GM12864 (cell line): ENCODE data around the gene CCM2.

Source experiments
- DNase-seq: peaks from one replicate; pipeline ENCODE4 v3.0.0-alpha.2; 2011; ENCODE audit warnings: low read depth
- H3K4me3 ChIP-seq: 2 replicates; pipeline ENCODE4 v1.5.1; 2011; ENCODE audit warnings: mild to moderate bottlenecking, low read depth, low read length, control low read depth
- TF ChIP-seq, protein P1 (sequence below): IDR thresholded peaks from 2 replicates; pipeline ENCODE4 v1.5.1; 2011; ENCODE audit warnings: low read depth, mild to moderate bottlenecking, moderate library complexity, low read length, control low read depth, inconsistent platforms; ENCODE audit errors: missing control alignments

The CCM2 gene

DNA sequence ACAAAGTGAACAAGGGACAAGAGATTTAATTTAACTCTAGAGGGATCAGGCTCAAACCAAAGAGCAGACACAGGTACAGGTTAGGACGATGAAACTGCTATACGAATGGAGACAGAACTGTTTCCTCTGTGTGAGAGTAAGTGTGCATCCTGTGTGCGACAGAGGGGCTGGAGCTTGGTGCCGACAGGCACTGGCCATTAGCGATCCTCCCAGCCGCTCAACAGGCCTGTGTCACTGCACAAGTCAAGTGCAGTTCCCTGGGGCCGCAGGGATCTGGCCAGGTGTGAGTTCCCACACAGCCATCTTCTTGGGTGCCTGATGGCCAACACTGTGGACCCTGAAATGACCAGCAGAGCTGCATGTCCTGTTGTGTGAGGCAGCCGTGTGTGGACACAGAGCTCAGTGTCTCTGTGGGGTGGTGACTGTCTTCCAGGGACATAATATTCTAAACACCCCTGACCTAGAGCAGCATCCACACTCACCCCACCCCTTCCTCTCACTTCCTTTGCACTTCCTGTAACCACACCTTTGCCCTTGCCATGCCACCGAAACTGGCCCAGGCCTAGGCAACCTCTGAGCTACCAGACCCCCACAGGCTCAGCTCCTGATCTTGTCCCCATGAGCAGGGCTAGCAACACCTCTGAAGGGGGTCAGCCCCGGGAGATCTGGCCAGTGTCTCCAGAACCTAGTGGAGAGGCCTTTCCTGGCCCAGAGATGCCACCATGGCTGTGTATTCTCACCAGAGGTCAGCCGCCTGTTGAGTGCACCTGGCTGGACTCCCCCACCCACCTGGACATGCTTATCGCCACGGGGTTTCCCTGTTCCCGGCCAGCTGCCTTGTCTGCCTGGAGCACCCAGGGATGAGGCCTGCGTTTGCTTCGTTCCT, 123.2 kb downstream of the CCM2 start:
- H3K4me3 ChIP-seq: no peak overlapping the region
- TF ChIP-seq, protein P1, sequence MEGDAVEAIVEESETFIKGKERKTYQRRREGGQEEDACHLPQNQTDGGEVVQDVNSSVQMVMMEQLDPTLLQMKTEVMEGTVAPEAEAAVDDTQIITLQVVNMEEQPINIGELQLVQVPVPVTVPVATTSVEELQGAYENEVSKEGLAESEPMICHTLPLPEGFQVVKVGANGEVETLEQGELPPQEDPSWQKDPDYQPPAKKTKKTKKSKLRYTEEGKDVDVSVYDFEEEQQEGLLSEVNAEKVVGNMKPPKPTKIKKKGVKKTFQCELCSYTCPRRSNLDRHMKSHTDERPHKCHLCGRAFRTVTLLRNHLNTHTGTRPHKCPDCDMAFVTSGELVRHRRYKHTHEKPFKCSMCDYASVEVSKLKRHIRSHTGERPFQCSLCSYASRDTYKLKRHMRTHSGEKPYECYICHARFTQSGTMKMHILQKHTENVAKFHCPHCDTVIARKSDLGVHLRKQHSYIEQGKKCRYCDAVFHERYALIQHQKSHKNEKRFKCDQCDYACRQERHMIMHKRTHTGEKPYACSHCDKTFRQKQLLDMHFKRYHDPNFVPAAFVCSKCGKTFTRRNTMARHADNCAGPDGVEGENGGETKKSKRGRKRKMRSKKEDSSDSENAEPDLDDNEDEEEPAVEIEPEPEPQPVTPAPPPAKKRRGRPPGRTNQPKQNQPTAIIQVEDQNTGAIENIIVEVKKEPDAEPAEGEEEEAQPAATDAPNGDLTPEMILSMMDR: no peak
- no peak for DNase-seq

DNA sequence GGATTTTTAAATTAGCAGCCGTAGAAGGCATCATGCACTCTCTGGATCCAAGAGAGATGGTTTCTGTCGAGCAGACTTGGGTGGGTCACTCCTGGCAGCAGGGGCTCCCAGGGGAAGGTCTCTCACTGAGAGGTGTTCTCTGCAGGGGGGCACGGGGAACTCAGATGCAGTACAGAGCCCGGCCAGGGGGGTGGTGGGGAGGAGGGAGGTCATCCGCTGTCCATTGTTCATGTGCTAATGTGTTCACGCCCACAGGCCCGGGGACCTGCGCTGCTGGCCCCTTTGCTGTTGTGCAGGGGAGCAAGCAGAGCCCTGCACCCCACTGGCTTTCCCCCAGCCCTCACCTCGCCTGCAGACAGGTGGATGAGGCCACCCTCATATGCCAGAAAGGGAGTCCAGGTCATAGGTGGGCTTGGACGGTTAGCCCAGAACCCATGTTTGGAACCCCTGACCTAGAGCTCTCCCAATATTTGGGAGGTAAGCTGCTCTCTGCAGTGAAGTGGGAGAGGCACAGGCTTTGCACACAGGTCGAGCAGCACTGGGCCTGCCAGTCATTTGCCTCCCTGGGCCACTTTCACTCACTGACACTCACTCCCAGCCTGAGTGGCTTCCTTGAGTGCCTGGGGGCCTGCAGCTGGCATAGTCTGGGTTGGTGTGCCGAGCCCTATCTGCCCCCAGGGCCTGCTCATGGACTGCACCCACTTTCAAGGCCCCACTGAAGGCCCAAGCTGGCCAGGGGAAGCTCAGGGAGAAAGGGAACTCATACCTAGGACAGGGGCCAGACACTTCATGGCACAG, 124.1 kb downstream of the CCM2 start:
- TF ChIP-seq, protein P1: no peak
- no peak overlapping the region for H3K4me3 ChIP-seq
- DNase-seq: no peak

DNA sequence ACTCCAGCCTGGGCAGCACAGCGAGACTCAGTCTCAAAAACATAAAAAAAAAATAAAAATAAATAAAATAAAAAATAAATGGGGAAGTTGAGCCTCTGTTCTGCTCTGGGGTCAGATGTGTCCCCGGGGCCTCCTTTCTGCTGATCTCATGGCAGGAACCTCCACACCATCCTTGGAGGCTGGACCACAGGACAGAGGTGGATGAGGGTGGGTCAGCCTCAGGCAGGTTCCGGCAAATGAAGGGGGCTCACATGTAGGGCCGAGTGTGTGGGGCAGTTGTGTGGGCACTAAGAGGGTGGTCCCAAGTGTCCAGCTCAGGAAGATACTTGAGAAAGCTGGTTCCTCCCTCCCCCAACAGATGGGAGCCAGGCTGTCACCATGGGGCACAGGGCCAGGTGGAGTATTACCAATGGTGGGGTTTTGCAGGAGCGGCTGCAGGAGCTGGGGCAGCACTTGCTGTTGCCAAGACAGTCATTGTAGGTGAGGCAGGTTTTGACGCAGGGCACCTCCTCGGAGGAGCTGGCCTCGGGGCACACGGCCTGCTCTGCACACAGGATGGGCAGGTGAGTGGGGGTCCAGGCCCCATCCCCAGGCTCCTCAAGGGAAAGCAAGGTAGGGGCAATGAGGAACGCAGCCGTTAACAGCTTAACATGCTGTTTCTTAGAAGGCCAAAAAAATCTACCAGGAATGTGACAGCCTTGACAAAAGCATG, 125.3 kb downstream of the CCM2 start:
- TF ChIP-seq, protein P1: no peak
- H3K4me3 ChIP-seq: no peak overlapping the region
- DNase-seq: no peak
